Activated T-cell treated with anti-CD3 and anti-CD28 coated beads, Interleukin-2, amount 50 U/mL, for 1 hour (primary cell): ENCODE measurements around the gene KLF15.

ENCODE experiments used
- DNase-seq: peaks from one replicate; pipeline ENCODE4 v3.0.0-alpha.2; 2020

The KLF15 gene

GRCh38 chr3:126360046-126360713, 3.0 kb upstream of the KLF15 start:
- DNase-seq = no peak

- DNase-seq = no peak
Observed at GRCh38 chr3:126358816-126359181, 1.6 kb upstream of the KLF15 start.

- DNase-seq = no peak
Observed at GRCh38 chr3:126358038-126358815, 1.0 kb upstream of the KLF15 start.

DNA sequence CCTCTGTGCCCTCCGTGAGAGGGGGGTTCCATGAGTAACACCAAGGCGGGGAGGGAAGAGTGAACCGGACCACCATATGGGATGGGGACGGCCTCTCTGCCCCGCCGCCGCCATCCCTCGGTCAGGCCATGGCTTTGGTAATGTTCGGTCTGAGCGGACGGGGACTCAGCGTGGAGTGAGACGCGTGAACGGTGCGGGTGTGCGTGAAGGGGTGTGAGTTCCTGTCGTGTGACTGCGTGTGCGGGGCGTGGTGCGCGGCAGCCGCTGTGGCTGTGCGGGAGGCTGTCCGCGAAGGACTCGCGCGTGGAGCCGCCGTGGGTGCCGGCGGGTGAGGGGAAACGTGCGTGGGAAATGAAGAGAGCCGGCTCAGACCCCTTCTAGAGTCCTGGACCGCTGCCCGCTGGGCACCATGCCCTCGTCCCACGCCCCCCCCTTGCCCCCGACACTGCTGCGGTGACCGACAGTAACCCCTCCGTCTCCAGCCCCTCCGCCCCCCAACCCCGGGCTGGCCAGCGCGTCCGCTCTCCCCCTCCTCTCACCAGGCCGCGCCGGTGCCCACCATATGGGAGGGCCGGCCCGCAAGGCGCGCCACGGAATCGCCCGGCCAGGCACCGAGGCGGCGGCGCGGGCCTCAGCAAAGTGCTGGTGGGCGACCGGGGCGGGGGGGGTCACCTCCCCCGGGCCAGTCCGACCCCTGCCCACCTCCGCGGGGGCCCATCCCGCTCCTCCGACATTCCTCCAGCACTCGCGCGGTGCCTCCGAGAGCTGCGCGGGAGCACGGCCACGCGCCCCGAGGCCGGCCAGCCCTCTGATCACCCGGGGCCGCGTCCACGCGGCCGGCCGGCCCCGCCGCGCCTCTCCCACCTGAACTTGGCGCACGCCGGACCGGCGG, 589 bp downstream of the KLF15 start:
- DNase-seq = peak; percentile 31

DNA sequence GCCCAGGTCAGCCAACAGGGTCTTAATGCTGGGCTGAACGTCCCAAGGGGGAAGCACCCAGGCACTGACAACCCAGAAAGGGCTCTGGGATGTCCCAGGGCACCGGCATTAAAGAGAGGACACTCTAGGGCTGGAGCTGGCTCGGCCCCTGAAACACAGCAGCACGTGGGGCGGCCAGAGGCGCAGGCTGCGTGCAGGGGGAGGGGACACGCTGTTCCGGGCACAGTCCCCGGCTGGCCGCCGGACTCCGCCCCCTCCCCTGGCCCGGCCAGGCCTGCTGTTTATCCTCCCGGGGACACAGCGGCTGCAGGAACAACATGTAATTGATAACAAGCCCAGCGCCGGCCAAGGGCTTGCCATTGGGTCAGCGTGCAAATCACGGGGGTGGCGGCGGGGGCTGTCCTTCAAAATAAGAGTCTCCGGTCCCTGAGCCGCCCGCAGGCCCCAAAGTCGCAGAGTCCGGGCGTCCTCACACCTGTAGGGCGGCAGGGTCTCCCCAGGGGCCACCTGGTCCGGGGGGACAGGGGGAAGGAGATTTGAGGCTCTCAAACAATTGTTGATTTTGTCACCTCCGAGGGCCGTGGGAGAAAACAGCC, 1.3 kb downstream of the KLF15 start:
- no peak for DNase-seq

DNA sequence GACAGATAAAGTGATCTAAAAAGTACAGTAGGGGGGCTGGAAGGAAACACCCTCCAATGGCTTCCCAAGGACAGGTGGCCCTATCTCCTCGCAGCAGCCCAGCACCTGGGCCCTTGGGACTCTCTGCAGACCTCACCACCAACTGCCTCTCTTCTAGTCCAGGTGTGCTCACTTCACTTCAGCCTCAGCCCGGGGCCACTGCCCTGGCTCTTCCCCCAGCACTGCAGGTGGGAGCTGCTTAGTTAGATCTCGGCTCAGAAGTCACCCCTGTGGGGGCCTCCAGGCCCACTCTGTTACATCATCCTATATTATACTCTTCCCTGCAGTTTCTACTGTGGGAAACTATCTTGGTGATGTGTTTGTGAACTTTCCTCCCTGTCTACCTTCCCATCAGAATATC, 2.0 kb downstream of the KLF15 start:
- no peak for DNase-seq

DNA sequence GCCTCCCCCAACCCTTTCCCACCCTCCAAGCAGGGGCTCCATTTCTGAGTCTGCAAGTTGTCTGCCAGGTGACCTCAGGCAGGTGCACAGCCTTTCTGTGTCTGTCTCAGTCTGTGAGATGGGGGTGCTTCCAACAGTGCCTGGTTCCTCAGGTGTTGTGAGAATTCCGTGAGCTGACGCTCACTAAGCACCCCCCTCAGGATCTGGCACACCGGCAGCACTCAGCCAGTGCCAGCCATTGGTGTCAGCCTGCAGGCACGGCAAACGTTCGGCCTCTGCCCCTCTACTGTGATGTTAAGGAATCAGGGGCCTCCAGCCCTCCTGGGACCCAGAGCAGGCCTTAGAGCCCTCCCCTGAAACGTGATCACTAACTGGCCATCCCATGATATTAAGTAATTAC, 2.4 kb downstream of the KLF15 start:
- DNase-seq = no peak

DNA sequence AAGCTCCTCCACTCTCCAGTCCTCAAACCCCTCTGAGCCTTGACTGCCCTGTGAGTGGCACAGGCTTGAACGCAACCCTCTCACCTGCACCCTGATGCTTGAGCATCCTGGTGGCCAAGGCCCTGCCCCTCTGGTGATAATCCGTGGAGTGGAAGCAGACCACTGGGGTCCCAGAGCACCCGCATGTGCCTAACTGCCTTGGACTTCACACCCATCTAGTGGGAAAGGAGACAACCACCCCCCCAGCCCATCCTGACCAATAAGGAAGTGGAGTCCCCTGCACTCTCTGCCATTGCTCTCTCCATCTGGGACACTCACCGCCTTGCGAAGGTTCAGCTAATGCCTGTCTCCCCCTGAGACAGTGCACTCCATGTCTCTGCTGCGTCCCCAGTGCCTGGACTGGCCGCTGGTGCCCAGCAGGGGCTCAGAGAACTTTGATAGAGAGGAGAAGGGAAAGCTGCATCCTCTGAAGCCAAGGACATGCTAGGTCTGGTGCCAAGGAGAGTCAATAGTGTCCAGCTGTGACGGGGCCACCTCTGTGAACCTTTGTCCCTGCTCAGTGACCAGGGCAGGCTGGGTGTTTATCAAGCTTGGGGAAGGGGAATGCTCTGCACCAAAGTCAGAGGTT, 3.4 kb downstream of the KLF15 start:
- no peak for DNase-seq

GRCh38 chr3:126352476-126353454, 4.4 kb downstream of the KLF15 start:
- no peak for DNase-seq

DNA sequence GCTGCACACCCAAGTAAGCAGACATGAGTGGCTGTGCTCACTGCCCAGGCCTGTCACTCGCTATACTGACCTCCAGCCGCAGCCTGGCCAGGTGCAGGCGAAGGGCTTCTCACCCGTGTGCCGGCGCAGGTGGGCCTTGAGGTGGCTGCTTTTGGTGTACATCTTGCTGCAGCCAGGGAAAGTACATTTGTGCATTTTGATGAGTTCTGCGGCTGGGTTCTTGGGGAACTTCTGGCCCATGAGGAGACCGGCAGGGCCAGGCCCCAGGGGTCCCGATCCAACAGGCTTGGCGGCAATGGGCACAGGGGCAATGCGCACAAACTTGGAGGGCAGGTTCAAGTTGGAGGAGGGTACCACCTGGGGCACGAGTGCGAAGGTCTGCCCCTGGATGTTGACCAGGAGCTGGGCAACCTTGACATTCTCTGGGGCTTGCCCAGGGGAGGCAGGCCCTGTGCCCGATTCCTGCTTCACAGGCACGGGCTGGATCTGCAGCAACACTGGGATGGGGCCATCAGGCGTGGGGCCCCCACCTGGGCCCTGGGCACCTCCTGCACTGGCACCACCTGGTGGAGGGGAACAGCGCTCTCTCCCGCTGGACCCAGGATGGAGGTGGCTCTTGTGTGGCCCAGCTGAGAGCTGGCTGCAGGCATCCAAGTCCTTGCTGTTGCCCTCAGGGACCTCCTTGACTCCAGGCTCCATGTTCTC, 5.3 kb downstream of the KLF15 start:
- no peak for DNase-seq

DNA sequence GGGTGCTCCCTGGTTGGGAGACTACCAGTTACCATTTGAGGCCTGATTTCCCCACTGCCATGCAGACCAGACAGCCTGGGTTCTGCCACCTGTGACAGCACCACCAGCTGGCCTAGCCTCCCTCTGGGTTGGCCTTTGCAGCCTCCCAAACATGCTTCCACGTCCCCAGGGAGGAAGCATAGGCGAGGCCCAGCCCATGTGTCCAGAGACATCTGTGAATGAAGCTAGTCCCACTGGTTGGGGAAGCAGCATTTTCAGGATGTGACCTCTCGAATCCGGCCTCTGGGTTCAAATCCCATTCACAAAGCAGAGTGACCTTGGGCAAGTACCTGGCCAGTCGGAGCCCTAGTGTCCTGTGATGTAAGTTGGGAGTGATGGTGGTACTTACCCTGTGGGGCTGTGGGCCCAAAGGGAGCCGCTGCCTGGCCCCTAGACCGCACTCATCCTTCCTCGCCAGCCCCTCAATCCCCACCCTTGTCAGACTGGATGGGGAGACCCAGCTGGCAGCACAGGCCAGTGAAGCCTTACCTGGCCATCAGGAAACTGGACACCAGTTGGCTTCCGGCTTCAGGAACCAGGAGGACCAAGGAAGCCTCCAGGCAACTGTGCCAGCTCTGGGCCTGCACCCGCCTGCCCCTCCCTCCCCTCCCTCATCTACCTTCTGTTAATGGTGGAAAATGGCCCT, 6.0 kb downstream of the KLF15 start:
- DNase-seq = no peak

GRCh38 chr3:126350502-126351085, 6.6 kb downstream of the KLF15 start:
- DNase-seq = no peak

DNA sequence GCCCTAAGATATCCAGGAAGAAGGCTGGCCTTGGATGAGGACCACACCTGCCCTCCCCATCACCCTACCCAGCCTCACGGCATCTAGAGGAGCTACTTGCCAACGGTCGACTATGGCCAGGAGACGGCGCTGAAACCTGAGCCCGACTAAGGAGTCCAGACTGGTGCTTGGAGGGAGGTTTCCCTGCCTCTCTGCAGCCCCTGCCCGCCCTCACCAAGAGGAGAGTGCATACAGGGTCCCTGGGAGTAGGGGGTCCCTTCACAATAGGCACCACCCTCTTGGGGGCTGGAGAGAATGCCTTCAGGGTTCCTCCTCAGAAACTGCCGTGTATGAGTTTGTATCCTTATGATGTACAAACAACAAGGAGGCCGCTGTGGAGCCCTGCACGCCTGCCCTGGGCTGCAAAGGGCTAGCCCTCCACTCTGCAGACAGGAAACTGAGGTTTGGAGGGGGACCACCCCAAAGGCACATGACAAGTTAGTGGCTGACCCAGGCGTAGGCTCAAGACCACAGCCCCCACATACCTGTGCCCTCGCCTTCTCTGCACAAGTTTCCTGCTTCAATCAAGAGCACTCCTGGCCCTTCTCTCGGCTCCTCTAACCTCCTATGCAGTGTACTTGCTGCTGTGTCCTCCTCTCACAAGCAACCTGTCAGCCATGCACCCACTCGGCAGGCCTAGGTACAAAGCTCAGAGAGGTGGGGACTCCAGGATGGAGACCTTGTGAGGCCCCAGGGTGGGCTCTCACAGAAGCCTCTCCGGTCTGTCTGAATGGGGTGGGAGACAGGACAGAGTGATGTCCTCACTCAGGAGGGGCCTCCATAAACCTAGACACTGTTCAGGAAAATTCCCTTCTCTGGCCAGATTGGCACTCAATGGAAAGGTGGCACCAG, 7.4 kb downstream of the KLF15 start:
- peak; percentile 10 for DNase-seq

GRCh38 chr3:126349071-126349470, 8.1 kb downstream of the KLF15 start:
- peak; percentile 5 for DNase-seq

DNA sequence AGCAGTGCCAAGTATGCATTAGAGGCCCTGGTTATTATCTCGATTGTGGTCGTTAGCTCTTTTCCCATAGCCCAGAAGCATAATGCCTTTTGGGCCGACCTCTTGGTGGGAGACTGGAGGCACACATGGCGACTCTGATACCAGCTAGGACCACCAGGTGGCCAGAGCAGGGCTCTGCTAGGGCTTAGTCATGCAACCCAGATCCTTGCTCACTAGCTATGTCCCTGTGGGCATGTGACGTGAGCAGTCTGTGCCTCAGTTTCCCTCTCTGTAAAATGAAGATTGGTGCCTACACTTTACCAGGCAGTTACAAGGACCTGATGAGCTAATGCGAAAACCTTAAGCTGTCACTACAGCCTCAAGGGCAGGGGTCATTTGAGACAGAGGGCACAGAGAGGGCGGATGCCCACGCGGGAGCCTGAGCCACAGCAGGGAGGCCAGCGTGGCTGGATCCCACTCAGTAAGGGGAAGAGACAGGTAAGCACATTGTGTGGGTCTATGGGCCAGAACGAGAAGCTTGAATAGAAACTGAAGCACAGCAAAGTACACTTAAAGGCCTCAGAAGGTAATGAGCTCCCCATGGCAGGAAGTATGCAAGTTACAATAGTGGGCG, 8.8 kb downstream of the KLF15 start:
- DNase-seq = peak; percentile 12

DNA sequence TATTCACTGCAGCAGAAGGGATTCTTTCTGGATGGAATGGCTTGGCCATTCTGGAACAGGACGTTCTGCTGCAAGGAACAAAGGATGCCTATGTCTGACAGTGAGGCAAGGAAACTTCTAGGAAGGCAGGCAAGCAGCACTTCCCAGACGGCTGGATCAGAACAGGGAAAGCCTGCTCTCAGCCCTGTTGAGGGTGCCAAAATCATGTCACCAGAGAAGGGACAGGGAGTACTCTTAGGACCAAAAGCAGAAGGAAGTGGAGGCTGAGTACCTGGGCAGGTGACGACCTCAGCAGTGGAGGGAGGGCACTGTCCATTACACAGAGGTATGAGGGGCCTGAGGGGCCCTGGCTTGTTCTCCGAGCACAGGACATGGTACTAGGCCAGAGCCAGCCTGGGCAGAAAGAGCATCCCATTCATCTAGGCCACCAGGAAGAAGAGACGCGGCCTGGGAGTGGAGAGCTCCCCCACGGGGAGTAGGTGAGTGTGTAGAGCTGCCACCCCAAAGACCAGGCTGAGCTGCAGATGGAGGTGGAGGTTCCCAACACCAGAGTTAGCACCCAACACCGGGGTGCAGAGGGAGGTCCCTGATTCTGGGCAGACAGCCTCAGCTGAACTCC, 9.6 kb downstream of the KLF15 start:
- peak; percentile 10 for DNase-seq

DNA sequence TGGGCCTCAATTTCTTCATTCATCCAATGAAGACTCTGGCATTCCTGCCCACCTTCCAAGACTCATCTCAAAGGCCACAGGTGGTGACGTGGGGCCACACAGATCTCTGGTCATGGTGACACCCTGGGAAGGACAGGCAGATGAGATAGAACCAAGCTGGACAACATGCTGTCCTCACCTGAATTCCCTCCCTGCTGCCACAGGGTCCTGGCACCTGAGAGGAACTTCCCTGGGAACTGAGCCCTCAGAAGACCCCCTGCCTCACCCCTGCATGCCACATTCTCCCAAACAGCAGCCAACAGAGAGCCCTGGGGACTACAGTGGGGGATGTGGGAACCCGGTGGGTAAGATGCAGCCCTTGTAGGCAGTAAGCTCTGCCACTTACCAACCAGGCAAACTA, 10.7 kb downstream of the KLF15 start:
- DNase-seq = no peak
